Central memory CD8-positive, alpha-beta T cell (primary cell): ENCODE data around the gene TTLL9.
"Not testable (repeated sequence)": the region's sequence is repeated elsewhere in the genome, so short reads cannot be mapped to it uniquely, and the experiment has no call there.

Experiments used
- ATAC-seq: fragments of 150-1000 bp; cut with Tn5 transposase; replicated peaks from 2 replicates; pipeline ENCODE4 v1.10.0; 2022; ENCODE audit warnings: mild to moderate bottlenecking, moderate FRiP score, moderate number of reproducible peaks; ENCODE audit not compliant: poor library complexity, severe bottlenecking; ENCODE audit errors: extremely low read depth
- DNase-seq, 2 donors: peaks; one replicate each; pipeline ENCODE4 v3.0.0; 2021; ENCODE audit warnings: low spot score in 2 of 2
- H3K27ac Mint-ChIP-seq: one replicate; pipeline ENCODE4 v1.8.0; 2022; ENCODE audit warnings: low read depth, mild to moderate bottlenecking, moderate library complexity, mixed read lengths
- H3K27me3 Mint-ChIP-seq: one replicate; pipeline ENCODE4 v1.8.0; 2022; ENCODE audit warnings: mixed read lengths
- H3K36me3 Mint-ChIP-seq: one replicate; pipeline ENCODE4 v1.8.0; 2022; ENCODE audit warnings: mild to moderate bottlenecking, moderate library complexity, mixed read lengths; ENCODE audit not compliant: insufficient read depth
- H3K4me1 Mint-ChIP-seq: one replicate; pipeline ENCODE4 v1.8.0; 2022; ENCODE audit warnings: mixed read lengths
- H3K4me3 Mint-ChIP-seq: one replicate; pipeline ENCODE4 v1.8.0; 2022; ENCODE audit warnings: mild to moderate bottlenecking, moderate library complexity, mixed read lengths
- H3K9me3 Mint-ChIP-seq: one replicate; pipeline ENCODE4 v1.8.0; 2022; ENCODE audit warnings: mixed read lengths

Gene TTLL9, protein sequence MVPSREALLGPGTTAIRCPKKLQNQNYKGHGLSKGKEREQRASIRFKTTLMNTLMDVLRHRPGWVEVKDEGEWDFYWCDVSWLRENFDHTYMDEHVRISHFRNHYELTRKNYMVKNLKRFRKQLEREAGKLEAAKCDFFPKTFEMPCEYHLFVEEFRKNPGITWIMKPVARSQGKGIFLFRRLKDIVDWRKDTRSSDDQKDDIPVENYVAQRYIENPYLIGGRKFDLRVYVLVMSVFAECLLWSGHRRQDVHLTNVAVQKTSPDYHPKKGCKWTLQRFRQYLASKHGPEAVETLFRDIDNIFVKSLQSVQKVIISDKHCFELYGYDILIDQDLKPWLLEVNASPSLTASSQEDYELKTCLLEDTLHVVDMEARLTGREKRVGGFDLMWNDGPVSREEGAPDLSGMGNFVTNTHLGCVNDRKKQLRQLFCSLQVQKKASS

GRCh38 chr20:31869942-31870725, at the start of gene TTLL9, which contains the start of gene DUSP15:
Gene TTLL9, plus strand, starts transcription at chr20:31870634. Its CDS starts 493 bp downstream, at chr20:31871127.
Gene DUSP15, minus strand, starts transcription at chr20:31870527. Its CDS starts 190 bp downstream, at chr20:31870337.
- ATAC-seq = peak; percentile 31

GRCh38 chr20:31821427-31821826, 49.0 kb upstream of the TTLL9 start:
- Mint-ChIP-seq H3K27me3 (no peaks in the 10 kb centered on the region), H3K36me3 (peaks cover 1% of the 10 kb centered on the region), H3K4me1 (no peaks in the 10 kb centered on the region), H3K4me3 (no peak overlapping the region), H3K9me3 (no peaks in the 10 kb centered on the region), H3K27ac (no peak overlapping the region)
- ATAC-seq = no peak
- DNase-seq = no peak

More at GRCh38 chr20:31869942-31870725, at the start of gene TTLL9, which contains the start of gene DUSP15:
- Mint-ChIP-seq H3K27me3 (peaks cover 56% of the 10 kb centered on the region), H3K27ac (peak within 1 kb of the TSS; percentile 52), H3K36me3 (peaks cover 1% of the 10 kb centered on the region), H3K4me3 (peak within 1 kb of the TSS; percentile 83), H3K4me1 (peaks cover 19% of the 10 kb centered on the region), H3K9me3 (no peaks in the 10 kb centered on the region)
- no peak for DNase-seq

GRCh38 chr20:31822421-31823330, 47.8 kb upstream of the TTLL9 start:
- no peaks in the 10 kb centered on the region for H3K27me3 Mint-ChIP-seq
- no peaks in the 10 kb centered on the region for H3K9me3 Mint-ChIP-seq
- peaks cover 1% of the 10 kb centered on the region for H3K36me3 Mint-ChIP-seq
- ATAC-seq = peak; percentile 86
- DNase-seq = peak; percentile 57 to 79
- no peaks in the 10 kb centered on the region for H3K4me1 Mint-ChIP-seq
- no peak overlapping the region for H3K27ac Mint-ChIP-seq
- H3K4me3 Mint-ChIP-seq = no peak overlapping the region

DNA sequence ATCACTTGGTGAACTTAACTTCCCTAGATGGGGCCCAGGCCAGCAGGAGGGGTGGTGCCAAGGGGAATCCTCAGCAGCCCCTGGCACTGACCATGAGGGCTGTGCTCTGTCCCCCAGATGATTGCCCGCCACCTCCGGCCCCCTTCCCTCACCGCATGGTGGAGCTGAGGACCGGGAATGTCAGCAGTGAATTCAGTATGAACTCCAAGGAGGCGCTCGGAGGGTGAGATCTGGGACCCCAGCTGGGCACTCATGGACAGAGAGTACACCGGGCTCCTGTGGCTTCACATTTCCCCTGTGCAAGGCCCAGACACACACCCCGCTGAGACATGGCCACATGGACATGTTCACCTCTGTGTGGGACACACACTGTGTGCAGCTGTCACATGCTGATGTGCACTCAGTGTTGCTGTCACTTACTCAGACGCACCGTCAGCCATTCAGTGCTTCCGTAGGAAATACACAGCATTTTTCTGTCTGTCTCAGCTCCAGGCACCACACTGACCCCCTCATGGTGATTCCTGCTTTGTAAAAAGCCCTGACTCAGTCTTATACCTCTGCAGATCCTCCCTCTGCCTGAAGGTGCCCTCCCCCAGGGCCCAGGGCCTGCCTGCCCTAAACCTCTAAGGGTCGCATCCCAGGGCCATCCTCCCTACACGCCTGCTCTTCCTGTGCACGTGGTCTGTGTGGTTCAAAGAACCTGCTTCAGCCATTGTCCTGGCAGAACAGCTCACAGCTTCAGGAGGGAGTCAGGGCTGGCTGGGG, 46.9 kb upstream of the TTLL9 start:
- no peaks in the 10 kb centered on the region for H3K27me3 Mint-ChIP-seq
- H3K27ac Mint-ChIP-seq = peak overlapping the region; percentile 50
- peaks cover 1% of the 10 kb centered on the region for H3K36me3 Mint-ChIP-seq
- no peak overlapping the region for H3K4me3 Mint-ChIP-seq
- H3K9me3 Mint-ChIP-seq = no peaks in the 10 kb centered on the region
- no peak for ATAC-seq
- no peaks in the 10 kb centered on the region for H3K4me1 Mint-ChIP-seq
- DNase-seq = no peak

DNA sequence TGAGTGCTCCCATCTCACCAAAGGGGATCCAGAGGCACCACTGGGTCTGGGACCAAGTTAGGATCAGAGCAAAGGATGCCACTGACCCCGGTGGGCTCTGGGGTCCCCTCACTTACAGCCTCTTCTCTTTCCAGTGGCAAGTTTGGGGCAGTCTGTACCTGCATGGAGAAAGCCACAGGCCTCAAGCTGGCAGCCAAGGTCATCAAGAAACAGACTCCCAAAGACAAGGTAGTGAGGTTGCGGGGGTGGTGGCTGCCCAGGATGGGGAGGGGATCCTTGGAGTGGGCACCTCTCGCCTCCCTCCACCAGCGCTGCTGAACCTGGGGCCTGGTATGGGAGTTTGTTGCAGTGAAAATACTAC, 46.3 kb upstream of the TTLL9 start:
- no peaks in the 10 kb centered on the region for H3K9me3 Mint-ChIP-seq
- peaks cover 1% of the 10 kb centered on the region for H3K36me3 Mint-ChIP-seq
- ATAC-seq (no peak), DNase-seq (no peak)
- H3K4me3 Mint-ChIP-seq = no peak overlapping the region
- no peaks in the 10 kb centered on the region for H3K4me1 Mint-ChIP-seq
- no peaks in the 10 kb centered on the region for H3K27me3 Mint-ChIP-seq
- peak overlapping the region; percentile 50 for H3K27ac Mint-ChIP-seq

DNA sequence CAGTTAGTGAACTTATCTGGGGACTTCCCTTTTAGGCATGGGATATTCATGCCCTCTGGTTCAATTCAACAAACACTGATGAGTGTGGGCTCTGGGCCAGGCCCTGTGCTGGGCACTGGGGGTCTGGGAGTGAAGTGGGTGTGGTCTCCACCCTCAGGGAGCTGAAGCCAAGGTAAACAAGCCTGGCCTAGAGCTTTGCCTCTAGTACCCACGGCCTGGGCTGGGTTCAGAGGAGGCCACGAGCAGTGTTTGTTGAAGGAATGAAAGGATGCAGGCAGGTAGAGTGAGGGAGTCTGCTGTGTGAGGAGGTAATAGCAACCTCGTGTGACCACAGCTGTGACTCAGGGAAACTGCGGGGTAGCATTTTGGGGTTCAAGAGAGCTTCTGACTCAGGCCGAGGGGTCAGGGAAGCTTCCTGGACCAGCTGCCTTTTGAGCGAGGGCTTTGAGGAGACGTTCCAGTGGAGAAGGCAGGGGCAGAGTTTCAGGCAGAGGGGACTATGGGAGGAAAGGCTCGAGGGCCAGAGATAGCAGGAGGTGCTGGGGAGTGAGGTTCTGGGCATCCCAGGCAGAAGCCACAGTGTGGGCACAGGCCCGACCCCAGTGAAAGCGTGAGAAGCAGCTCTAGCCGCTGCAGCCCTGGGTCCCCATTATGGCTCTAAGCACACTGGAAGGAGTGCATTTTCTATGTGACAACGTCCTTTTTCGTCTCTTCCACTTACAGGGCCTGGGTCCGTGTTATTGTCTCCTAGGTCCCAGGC, 45.7 kb upstream of the TTLL9 start:
- Mint-ChIP-seq H3K9me3 (no peaks in the 10 kb centered on the region), H3K4me3 (no peak overlapping the region), H3K27ac (no peak overlapping the region), H3K36me3 (peaks cover 1% of the 10 kb centered on the region), H3K27me3 (no peaks in the 10 kb centered on the region), H3K4me1 (no peaks in the 10 kb centered on the region)
- ATAC-seq = no peak
- DNase-seq = no peak

GRCh38 chr20:31826074-31826473, 44.4 kb upstream of the TTLL9 start:
- Mint-ChIP-seq H3K27me3 (no peaks in the 10 kb centered on the region), H3K27ac (no peak overlapping the region), H3K4me3 (no peak overlapping the region), H3K9me3 (no peaks in the 10 kb centered on the region), H3K4me1 (no peaks in the 10 kb centered on the region), H3K36me3 (peaks cover 1% of the 10 kb centered on the region)
- no peak for DNase-seq
- ATAC-seq = no peak

- no peaks in the 10 kb centered on the region for H3K4me1 Mint-ChIP-seq
- ATAC-seq = no peak
- peaks cover 1% of the 10 kb centered on the region for H3K36me3 Mint-ChIP-seq
- H3K9me3 Mint-ChIP-seq = no peaks in the 10 kb centered on the region
- DNase-seq = no peak
- H3K27me3 Mint-ChIP-seq = no peaks in the 10 kb centered on the region
- H3K27ac Mint-ChIP-seq = no peak overlapping the region
- H3K4me3 Mint-ChIP-seq = no peak overlapping the region
These were observed 43.4 kb upstream of the TTLL9 start for GRCh38 chr20:31827059-31827458.

- not testable (repeated sequence) for H3K36me3 Mint-ChIP-seq, H3K9me3 Mint-ChIP-seq, H3K4me3 Mint-ChIP-seq, H3K27me3 Mint-ChIP-seq, ATAC-seq, H3K27ac Mint-ChIP-seq, H3K4me1 Mint-ChIP-seq, DNase-seq
These were observed 42.4 kb upstream of the TTLL9 start for GRCh38 chr20:31828016-31828415.

- H3K9me3 Mint-ChIP-seq = no peaks in the 10 kb centered on the region
These were observed 40.7 kb upstream of the TTLL9 start for GRCh38 chr20:31829731-31830130.

DNA sequence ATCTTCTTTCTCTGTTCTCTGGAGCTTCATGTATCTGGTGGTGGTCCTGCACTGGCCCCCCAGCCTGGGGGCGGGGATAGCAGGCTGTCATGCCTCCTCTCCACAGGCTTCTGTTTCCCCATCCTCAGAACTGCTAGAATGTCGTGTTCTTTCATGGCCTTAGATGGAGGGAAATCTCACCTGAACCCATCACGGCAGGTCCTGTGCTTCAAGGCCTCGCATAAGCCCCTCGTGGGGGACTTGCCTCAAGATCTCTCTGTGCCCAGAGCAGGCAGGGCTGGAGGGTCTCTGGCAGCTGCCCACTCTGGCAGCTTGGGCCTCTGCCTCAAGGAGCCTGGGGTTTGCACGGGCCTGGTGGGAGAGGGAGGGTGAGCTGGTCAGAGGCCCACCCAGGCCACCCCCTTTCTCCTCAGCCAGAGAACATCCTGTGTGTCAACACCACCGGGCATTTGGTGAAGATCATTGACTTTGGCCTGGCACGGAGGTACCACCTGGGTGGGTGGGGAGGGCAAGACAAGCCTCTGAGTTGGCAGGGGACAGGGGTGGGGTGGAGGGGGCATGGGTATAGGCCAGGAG, 39.9 kb upstream of the TTLL9 start:
- no peak for ATAC-seq
- Mint-ChIP-seq H3K9me3 (no peaks in the 10 kb centered on the region), H3K4me3 (no peak overlapping the region)

More at GRCh38 chr20:31829731-31830130, 40.7 kb upstream of the TTLL9 start:
- ATAC-seq = no peak
- Mint-ChIP-seq H3K27me3 (no peaks in the 10 kb centered on the region), H3K4me3 (no peak overlapping the region), H3K27ac (no peak overlapping the region), H3K4me1 (peaks cover 5% of the 10 kb centered on the region), H3K36me3 (no peaks in the 10 kb centered on the region)
- no peak for DNase-seq

More for the DNA sequence above, 39.9 kb upstream of the TTLL9 start:
- no peak overlapping the region for H3K27ac Mint-ChIP-seq
- H3K27me3 Mint-ChIP-seq = no peaks in the 10 kb centered on the region
- H3K36me3 Mint-ChIP-seq = no peaks in the 10 kb centered on the region
- DNase-seq = no peak
- H3K4me1 Mint-ChIP-seq = peaks cover 5% of the 10 kb centered on the region
